ENCODE results near the gene EEF2.

DNA sequence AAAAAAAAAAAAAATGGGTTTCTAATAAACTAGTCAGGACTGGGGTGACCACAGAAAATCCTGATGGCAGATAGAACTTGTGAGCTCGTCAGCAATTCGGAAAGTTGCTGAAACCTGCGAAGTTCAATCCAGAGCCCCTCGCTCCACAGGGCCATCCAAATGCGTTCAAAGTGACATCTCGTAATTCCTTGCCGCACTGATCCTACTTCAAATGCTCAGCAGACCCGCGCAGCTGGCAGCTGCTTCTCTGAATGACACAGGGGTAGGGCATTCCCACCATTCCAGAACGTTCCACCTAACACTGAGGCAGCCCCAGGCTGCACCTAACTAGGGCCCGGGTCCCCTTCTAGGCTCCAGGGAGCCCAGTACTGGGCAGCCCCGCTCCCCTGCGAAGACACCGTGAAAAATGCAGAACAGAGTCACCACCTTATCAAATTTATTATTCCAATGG is 9.6 kb downstream of the EEF2 start:
- TF ChIP-seq, protein P1, sequence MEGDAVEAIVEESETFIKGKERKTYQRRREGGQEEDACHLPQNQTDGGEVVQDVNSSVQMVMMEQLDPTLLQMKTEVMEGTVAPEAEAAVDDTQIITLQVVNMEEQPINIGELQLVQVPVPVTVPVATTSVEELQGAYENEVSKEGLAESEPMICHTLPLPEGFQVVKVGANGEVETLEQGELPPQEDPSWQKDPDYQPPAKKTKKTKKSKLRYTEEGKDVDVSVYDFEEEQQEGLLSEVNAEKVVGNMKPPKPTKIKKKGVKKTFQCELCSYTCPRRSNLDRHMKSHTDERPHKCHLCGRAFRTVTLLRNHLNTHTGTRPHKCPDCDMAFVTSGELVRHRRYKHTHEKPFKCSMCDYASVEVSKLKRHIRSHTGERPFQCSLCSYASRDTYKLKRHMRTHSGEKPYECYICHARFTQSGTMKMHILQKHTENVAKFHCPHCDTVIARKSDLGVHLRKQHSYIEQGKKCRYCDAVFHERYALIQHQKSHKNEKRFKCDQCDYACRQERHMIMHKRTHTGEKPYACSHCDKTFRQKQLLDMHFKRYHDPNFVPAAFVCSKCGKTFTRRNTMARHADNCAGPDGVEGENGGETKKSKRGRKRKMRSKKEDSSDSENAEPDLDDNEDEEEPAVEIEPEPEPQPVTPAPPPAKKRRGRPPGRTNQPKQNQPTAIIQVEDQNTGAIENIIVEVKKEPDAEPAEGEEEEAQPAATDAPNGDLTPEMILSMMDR (IDR thresholded peaks at IDR 0.05): no peak
- TF ChIP-seq EZH2 (IDR thresholded peaks at IDR 0.05; ENCODE audit: borderline replicate concordance, insufficient read depth, low read depth, low read length, poor library complexity, severe bottlenecking): no peak
